Measurements from ENCODE around the gene SH3GL3. TPM values are rescaled to one million over a fixed set of nuclear protein-coding genes. Genes with fewer than 3 reads are reported as not detected.

SH3GL3 gene
- total RNA-seq, 2 donors from 2014 or later = not detected

Other genes with a start within 250 kb of the SH3GL3 start
- gene HDGFL3, start 239.5 kb upstream of the SH3GL3 start, total RNA-seq = 10 to 100 TPM; 83.1 to 94.7 TPM
- gene BNC1, start 162.7 kb upstream of the SH3GL3 start, total RNA-seq = not detected
- gene ADAMTSL3, start 206.8 kb downstream of the SH3GL3 start, total RNA-seq = not detected